Activated naive CD8-positive, alpha-beta T cell (primary cell): ENCODE measurements around the gene SRPK3.

ENCODE experiments used
- H3K27ac Mint-ChIP-seq: one replicate; pipeline ENCODE4 v1.8.0; 2021; ENCODE audit warnings: mixed read lengths
- H3K27me3 Mint-ChIP-seq: one replicate; pipeline ENCODE4 v1.8.0; 2021; ENCODE audit warnings: mixed read lengths
- H3K36me3 Mint-ChIP-seq: one replicate; pipeline ENCODE4 v1.8.0; 2021; ENCODE audit warnings: mixed read lengths
- H3K4me1 Mint-ChIP-seq: one replicate; pipeline ENCODE4 v1.8.0; 2021; ENCODE audit warnings: low read depth, mixed read lengths
- H3K4me3 Mint-ChIP-seq: one replicate; pipeline ENCODE4 v1.8.0; 2021; ENCODE audit warnings: mild to moderate bottlenecking, mixed read lengths
- H3K9me3 Mint-ChIP-seq: one replicate; pipeline ENCODE4 v1.8.0; 2021; ENCODE audit warnings: low read depth, mixed read lengths

The SRPK3 gene

GRCh38 chrX:153818571-153819383, 37.9 kb downstream of the SRPK3 start:
- Mint-ChIP-seq H3K36me3 (no peaks in the 10 kb centered on the region), H3K4me3 (peak overlapping the region; percentile 27), H3K27me3 (no peaks in the 10 kb centered on the region), H3K4me1 (peaks cover 44% of the 10 kb centered on the region), H3K9me3 (no peaks in the 10 kb centered on the region), H3K27ac (no peak overlapping the region)

- H3K4me1 Mint-ChIP-seq, result peaks cover 44% of the 10 kb centered on the region
- H3K36me3 Mint-ChIP-seq, result no peaks in the 10 kb centered on the region
- H3K4me3 Mint-ChIP-seq, result peak overlapping the region; percentile 27
- no peak overlapping the region for H3K27ac Mint-ChIP-seq
- no peaks in the 10 kb centered on the region for H3K27me3 Mint-ChIP-seq
- no peaks in the 10 kb centered on the region for H3K9me3 Mint-ChIP-seq
Observed at GRCh38 chrX:153819384-153820040, 38.7 kb downstream of the SRPK3 start.

GRCh38 chrX:153820601-153821000, 39.8 kb downstream of the SRPK3 start:
- no peaks in the 10 kb centered on the region for H3K36me3 Mint-ChIP-seq
- H3K27me3 Mint-ChIP-seq, result no peaks in the 10 kb centered on the region
- no peaks in the 10 kb centered on the region for H3K9me3 Mint-ChIP-seq
- H3K4me3 Mint-ChIP-seq, result no peak overlapping the region
- no peak overlapping the region for H3K27ac Mint-ChIP-seq
- H3K4me1 Mint-ChIP-seq, result peaks cover 36% of the 10 kb centered on the region

- Mint-ChIP-seq H3K4me1 (peaks cover 36% of the 10 kb centered on the region), H3K36me3 (no peaks in the 10 kb centered on the region), H3K27me3 (no peaks in the 10 kb centered on the region), H3K27ac (no peak overlapping the region), H3K4me3 (no peak overlapping the region), H3K9me3 (no peaks in the 10 kb centered on the region)
Observed at GRCh38 chrX:153821066-153821465, 40.2 kb downstream of the SRPK3 start.

GRCh38 chrX:153824348-153824747, 43.5 kb downstream of the SRPK3 start:
- Mint-ChIP-seq H3K9me3 (no peaks in the 10 kb centered on the region), H3K27me3 (no peaks in the 10 kb centered on the region), H3K27ac (no peak overlapping the region), H3K36me3 (no peaks in the 10 kb centered on the region), H3K4me3 (no peak overlapping the region), H3K4me1 (peaks cover 37% of the 10 kb centered on the region)

GRCh38 chrX:153825042-153825441, 44.2 kb downstream of the SRPK3 start:
- Mint-ChIP-seq H3K4me3 (no peak overlapping the region), H3K27ac (no peak overlapping the region), H3K9me3 (no peaks in the 10 kb centered on the region), H3K4me1 (peaks cover 37% of the 10 kb centered on the region), H3K27me3 (no peaks in the 10 kb centered on the region), H3K36me3 (no peaks in the 10 kb centered on the region)

- Mint-ChIP-seq H3K27ac (no peak overlapping the region), H3K4me1 (peaks cover 26% of the 10 kb centered on the region)
Observed at GRCh38 chrX:153827016-153827415, 46.2 kb downstream of the SRPK3 start.

GRCh38 chrX:153827903-153828302, 47.1 kb downstream of the SRPK3 start:
- Mint-ChIP-seq H3K27me3 (no peaks in the 10 kb centered on the region), H3K4me3 (peak overlapping the region; percentile 9), H3K27ac (no peak overlapping the region), H3K9me3 (no peaks in the 10 kb centered on the region), H3K4me1 (peaks cover 18% of the 10 kb centered on the region), H3K36me3 (no peaks in the 10 kb centered on the region)

More at GRCh38 chrX:153827016-153827415, 46.2 kb downstream of the SRPK3 start:
- Mint-ChIP-seq H3K27me3 (no peaks in the 10 kb centered on the region), H3K9me3 (no peaks in the 10 kb centered on the region), H3K36me3 (no peaks in the 10 kb centered on the region), H3K4me3 (no peak overlapping the region)

- Mint-ChIP-seq H3K4me1 (peaks cover 18% of the 10 kb centered on the region), H3K4me3 (no peak overlapping the region), H3K27me3 (no peaks in the 10 kb centered on the region), H3K36me3 (no peaks in the 10 kb centered on the region), H3K9me3 (no peaks in the 10 kb centered on the region), H3K27ac (no peak overlapping the region)
Observed at GRCh38 chrX:153828308-153828707, 47.5 kb downstream of the SRPK3 start.

GRCh38 chrX:153828723-153829548, 48.1 kb downstream of the SRPK3 start:
- H3K36me3 Mint-ChIP-seq, result no peaks in the 10 kb centered on the region
- no peaks in the 10 kb centered on the region for H3K27me3 Mint-ChIP-seq
- no peak overlapping the region for H3K27ac Mint-ChIP-seq
- no peaks in the 10 kb centered on the region for H3K9me3 Mint-ChIP-seq
- peaks cover 15% of the 10 kb centered on the region for H3K4me1 Mint-ChIP-seq
- no peak overlapping the region for H3K4me3 Mint-ChIP-seq

- no peaks in the 10 kb centered on the region for H3K27me3 Mint-ChIP-seq
- H3K4me3 Mint-ChIP-seq, result no peak overlapping the region
- no peak overlapping the region for H3K27ac Mint-ChIP-seq
- H3K4me1 Mint-ChIP-seq, result peaks cover 15% of the 10 kb centered on the region
- H3K36me3 Mint-ChIP-seq, result no peaks in the 10 kb centered on the region
- no peaks in the 10 kb centered on the region for H3K9me3 Mint-ChIP-seq
Observed at GRCh38 chrX:153829549-153829798, 48.6 kb downstream of the SRPK3 start.

- Mint-ChIP-seq H3K36me3 (no peaks in the 10 kb centered on the region), H3K4me3 (peak within 1 kb of the TSS; percentile 69), H3K4me1 (peaks cover 15% of the 10 kb centered on the region), H3K27me3 (no peaks in the 10 kb centered on the region), H3K27ac (no peak within 1 kb of the TSS), H3K9me3 (no peaks in the 10 kb centered on the region)
Observed at GRCh38 chrX:153829799-153830639, 49.2 kb downstream of the SRPK3 start, which contains the start of gene PDZD4. Gene PDZD4 (minus strand): TSS chrX:153830544. CDS start chrX:153830298, 246 bp downstream.

GRCh38 chrX:153830640-153831428, 50.0 kb downstream of the SRPK3 start:
- Mint-ChIP-seq H3K4me3 (peak overlapping the region; percentile 69), H3K27me3 (no peaks in the 10 kb centered on the region), H3K27ac (no peak overlapping the region), H3K4me1 (peaks cover 15% of the 10 kb centered on the region), H3K9me3 (no peaks in the 10 kb centered on the region), H3K36me3 (no peaks in the 10 kb centered on the region)
